AG08395 (cell line): ENCODE results near the gene RAB27B.
"Not testable (repeated sequence)": the region's sequence is repeated elsewhere in the genome, so short reads cannot be mapped to it uniquely, and the experiment has no call there.

Experiments used
- DNase-seq: peaks from one replicate; pipeline ENCODE4 v3.0.0; 2012; ENCODE audit warnings: mixed read lengths, low spot score

RAB27B gene

GRCh38 chr18:54828281-54828881 is at the start of gene RAB27B:
TSS of gene RAB27B (plus strand) at chr18:54828477. CDS start at chr18:54877586, 49,109 bp downstream.
- peak; percentile 53 for DNase-seq

DNA sequence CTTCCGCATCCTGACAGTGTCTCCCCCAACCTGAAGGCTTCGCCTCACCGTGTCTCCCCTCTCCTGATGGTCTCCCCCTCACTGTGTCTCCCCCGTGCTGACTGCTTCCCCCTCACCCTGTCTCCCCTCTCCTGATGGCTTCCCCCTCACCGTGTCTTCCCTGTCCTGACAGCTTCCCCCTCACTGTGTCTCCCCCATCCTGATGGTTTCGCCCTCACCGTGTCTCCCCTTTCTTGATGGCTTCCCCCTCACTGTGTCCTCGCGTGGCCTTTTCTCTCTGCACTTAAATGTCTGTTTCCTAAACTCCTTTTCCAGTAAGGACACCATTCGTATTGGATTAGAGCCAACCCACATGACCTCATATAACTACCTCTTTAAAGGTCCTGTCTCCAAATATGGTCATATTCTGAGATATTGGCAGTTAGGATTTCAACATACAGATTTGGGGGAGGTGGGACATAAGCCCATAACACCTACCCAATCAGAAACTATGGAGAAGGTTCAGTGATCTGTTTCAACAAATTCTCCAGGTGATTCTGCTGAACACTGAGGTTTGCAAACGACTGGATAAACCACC is 47.9 kb upstream of the RAB27B start:
- DNase-seq: no peak

DNA sequence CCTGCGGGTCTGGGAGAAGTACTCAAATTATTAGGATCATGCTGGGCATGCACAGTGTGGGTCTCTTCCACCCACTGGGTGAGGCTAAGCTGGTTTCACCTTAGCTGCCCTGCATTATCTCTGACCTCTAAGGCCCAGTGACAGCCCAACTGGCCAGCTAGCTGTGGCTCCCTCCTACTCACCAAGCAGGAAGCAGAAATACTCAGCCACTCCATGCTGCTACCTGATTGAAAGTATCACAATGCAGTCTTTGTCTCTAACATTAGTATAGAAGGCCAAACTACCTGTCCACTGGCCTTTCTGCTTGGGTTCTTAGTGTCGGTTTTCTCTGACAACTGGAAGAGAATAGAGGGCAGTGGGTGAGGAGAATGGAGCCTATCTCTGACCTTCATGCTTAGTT is 47.3 kb upstream of the RAB27B start:
- DNase-seq: no peak

GRCh38 chr18:54783139-54783538 is 45.1 kb upstream of the RAB27B start:
- no peak for DNase-seq

DNA sequence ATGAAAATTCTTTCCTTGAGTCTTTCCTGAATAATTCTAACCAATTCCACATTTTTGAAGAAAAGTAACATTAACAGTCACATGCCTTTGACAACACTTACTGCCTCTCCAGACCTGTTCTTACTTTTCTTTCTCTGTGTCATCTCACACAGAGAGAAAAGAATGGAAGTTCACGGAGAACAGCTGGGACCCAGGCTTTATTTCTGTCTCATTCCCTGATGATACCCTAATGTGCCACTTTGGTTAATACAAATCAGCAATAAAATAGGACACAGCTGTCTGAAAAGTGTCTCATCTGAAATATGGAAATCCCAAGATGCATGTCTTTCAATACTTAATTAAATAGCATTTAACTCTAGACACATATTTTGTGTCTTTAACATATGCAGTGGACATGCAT is 42.1 kb upstream of the RAB27B start:
- no peak for DNase-seq

DNA sequence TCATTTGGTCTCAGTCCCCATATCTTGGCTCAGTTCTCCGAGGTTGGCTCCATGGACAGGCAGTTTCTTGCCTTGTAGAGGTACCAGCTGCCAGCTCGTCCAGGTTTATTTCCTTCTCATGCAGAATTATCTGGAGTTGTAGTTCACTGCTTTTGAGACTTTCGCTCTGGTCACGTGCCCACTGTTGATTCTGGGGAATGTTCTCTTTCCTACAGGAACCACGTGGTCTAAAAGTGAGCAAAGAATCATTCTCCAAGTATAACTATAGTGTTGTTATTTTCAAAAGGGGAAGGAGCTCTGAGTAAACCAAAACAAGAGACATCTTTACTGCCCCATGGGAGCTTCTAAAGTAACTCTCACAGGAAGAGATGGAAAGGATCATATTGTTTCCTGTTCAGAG is 41.2 kb upstream of the RAB27B start:
- DNase-seq: no peak

- peak; percentile 43 for DNase-seq
Measured at GRCh38 chr18:54787616-54788015, 40.7 kb upstream of the RAB27B start.

- DNase-seq: no peak
Measured at GRCh38 chr18:54790109-54790508, 38.2 kb upstream of the RAB27B start.

DNA sequence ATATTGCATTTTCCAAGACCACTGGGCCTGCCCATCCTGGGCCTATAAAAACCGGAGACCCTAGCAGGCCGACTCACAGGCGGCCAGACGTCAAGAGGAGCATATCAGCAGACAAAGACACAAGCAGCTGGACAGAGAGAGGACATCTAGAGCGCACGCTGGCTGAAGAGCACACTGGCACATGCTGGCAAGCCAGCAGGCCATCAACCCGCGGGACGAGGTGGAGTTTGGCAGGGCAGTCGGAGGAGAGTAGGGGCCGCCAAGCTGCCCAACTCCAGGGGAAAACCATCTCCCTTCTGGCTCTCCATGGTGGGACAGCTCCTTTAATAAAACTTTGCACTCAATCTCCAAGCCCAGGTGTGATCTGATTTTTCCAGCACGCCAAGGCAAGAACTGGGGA is 36.6 kb upstream of the RAB27B start:
- DNase-seq: no peak

DNA sequence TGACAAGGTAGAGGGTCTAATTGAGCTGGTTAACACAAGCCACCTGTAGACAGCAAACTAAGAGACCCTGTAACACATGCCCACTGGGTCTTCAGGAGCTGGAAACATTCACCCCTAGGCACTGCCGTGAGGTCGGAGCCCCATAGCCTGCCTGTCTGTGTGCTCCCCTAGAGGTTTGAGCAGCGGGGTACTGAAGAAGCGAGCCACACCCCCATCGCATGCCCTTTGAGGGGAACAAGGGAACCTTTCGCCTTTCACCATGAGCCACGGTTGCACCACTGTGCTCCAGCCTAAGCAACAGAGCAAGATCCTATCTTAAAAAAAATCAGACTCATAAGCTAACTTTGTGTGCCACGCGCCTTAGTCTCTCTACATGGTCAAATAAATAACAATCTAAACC is 36.2 kb upstream of the RAB27B start:
- DNase-seq: no peak

DNA sequence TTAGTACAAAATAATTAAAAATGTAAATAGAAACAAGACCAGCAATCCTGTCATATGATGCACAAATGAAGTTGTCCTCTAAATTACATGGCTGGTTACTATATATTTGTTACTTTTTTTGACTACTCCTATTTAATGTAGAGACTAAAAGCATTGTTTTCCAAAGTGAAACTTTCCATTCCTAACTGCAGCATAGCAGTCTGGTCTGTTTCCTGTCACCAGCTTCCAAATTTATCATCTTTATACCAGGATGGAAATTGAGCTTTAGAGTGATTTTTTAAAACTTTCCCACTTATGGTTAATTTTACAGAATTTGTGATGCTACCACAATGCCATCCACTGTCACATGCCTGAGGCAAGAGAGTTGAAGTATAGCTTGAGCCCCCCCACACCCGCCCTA is 33.5 kb upstream of the RAB27B start:
- no peak for DNase-seq

DNA sequence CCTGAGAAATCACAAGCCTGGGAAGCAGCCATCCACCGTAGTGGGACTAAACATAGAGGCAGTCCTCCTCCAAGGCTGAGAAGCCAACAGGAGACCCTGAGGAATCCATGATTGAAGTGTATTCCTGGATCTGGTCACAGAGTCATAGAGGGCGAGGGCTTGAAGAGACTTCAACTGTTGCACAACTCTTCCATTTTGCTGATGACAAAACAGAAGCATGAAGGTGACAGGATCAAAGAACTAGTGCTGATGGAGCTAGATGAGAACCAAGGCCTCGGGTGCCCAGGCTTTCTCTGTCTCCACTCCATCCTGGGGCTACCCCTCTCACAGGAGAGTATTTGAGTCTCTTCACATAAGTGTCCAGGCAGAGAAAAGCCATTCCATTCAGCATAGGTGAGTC is 30.1 kb upstream of the RAB27B start:
- no peak for DNase-seq

DNA sequence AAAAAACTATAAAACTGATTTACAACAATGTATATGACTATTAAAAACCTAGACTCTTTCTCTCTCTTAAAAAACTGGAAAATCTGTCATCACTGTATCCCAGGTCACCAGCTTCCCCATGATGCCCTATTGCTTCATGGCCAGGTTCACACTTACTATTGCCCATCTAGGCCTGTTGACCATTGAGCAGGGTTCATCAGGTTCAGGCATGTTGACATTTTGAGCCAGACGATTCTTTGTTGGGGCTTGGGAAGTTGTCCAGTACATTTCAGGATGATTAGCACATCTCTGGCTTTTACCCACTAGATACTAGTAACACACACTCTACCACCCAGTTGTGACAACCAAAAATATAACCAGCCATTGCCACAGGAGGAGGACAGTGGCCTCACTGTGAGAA is 26.9 kb upstream of the RAB27B start:
- no peak for DNase-seq

DNA sequence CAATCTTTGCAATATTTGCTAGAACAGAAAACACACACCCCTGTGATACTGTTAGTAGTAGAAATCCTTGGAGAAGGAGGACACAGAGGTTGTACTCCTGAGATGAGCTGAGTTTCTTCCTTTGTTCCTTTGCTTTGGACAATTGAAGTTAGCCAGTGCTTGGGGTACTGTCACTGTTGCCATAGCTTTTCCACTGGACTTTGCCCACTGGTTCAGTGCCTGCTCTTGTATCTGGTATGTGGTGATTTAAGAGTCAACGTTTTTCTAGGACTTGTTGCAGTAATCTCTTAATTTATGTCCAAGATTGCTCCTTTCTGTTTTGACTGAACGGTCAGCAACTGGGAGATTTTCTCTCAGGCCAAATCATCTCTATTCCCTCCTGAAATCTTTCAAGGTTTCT is 26.1 kb upstream of the RAB27B start:
- DNase-seq: no peak

- DNase-seq: no peak
Measured at GRCh38 chr18:54802686-54803395, 25.4 kb upstream of the RAB27B start.

DNA sequence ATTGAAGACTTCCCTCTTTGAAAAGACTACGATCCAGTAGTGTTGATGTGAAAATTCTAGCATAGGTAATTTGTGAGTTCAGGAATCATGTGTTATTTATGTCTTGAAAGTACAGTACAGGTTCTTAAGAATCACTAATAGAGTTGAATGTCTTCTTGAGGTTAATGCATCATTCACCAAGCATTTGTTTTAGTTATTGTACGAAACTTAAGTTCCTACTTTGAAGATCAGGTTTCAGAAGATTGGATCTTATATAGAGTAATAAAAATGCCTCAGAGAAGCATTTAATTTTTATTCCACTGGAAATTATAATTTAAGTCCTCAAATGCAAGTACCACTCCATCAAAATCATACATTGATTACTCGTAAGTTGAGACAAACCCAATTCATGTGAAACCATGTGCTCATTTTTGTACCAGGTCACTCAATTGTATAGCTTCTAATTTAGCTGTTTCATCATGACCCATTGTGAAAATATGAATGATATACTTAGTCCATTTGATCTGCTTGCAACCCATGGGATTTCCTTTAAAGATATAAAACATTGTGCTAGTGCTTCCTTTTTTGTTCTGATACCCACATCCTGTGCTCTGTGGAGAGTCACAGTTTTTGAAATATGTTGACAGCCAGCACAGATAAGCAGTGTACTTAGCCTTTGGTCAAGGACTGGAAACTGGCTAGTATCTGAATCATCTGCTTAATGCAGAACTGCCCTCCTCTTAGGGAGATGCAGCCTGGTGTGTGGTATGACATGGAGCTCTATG is 22.5 kb upstream of the RAB27B start:
- DNase-seq: peak; percentile 48

GRCh38 chr18:54806526-54806925 is 21.8 kb upstream of the RAB27B start:
- DNase-seq: no peak

DNA sequence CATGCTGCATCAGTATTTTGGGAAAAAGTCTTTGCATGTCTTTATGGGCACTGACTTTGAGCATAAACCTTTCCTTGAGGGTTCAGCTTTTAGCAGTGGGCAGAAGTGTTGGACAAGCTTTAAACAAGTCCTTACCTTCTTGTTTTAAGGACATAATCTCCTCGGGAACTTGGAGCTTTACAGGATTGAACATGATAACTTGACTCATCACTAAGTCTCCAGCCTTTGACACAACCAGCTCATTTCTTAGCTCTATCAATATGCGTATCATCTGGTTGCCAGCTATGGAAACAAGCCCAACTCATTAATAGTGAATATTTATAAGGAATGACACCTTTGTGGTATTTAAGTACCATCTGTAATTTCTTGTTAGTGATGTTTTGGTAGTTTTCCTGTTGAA is 21.0 kb upstream of the RAB27B start:
- no peak for DNase-seq

DNA sequence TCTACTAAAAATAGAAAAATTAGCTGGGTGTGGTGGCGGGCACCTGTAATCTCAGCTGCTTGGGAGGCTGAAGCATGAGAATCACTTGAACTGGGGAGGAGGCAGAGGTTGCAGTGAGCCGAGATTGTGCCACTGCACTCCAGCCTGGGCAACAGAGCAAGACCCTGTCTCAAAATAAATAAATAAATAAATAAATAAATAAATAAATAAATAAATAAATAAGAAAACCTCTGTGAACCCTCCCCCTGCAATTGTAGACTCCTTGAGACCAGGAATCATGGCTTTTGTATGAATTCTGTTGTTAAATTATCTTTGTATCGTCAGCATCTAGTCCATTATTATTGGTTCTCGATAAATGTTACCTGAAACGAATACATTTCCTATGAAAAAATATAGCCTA is 17.6 kb upstream of the RAB27B start:
- not testable (repeated sequence) for DNase-seq

- no peak for DNase-seq
Measured at GRCh38 chr18:54812885-54813284, 15.4 kb upstream of the RAB27B start.

DNA sequence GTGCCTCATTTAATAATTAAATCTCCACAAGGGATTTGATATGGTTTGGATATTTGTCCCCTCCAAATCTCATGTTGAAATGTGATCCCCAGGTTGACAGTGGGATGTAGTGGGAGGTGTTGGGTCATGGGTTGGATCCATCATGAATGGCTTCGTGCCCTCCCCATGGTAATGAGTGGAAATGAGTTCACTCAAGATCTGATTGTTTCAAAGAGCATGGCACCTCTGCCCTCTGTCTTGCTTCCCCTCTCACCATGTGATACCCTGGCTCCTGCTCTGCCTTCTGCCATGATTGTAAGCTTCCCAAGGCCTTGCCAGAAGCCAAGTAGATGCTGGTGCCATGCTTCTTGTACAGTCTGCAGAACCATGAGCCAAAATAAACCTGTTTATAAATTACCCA is 15.0 kb upstream of the RAB27B start:
- no peak for DNase-seq

- no peak for DNase-seq
Measured at GRCh38 chr18:54813977-54814565, 14.2 kb upstream of the RAB27B start.

GRCh38 chr18:54815086-54815485 is 13.2 kb upstream of the RAB27B start:
- DNase-seq: no peak
